Mesenteric fat pad (tissue), 1 donor: Measurements from ENCODE around the gene SDF2. TPM values are rescaled to one million over a fixed set of nuclear protein-coding genes. Genes with fewer than 3 reads are reported as not detected.

Experiments
- DNase-seq: peaks from one replicate; pipeline ENCODE4 v3.0.0-alpha.2; 2020; ENCODE audit warnings: low spot score
- total RNA-seq: library from RNA; stranded (reverse); fragmentation: NEBNext Ultra II Directional; extraction: Animal tissue kit (Norgen Biotek cat#: 25700); gene quantifications from one replicate; pipeline ENCODE4 v1.2.1, GENCODE V29; 2021
- donor health status: DM: yes; HTN: yes; CAD: no.

The SDF2 gene
- total RNA-seq, 1 donor from 2014 or later, result 41.8 TPM

- peak; percentile 43 for DNase-seq
Observed at GRCh38 chr17:28634206-28634865, 27.4 kb downstream of the SDF2 start.

DNA sequence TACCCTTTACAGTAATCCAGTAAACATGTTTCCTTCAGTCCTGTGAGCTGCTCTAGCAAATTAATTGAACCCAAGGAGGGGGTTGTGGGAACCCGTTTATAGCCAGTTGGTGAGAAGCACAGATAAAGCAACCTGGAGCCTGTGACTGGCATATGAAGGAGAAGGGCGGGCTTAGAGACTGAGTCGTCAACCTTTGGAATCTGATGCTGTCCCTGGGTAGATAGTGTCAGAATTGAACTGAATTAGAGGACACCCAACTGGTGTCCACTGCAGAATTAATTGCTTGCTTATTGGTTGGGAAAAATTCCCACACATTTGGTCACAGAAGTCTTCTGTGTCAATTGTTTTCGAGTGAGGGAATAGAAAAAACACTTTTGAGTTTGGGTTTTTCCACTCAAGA, 34.9 kb downstream of the SDF2 start:
- no peak for DNase-seq

GRCh38 chr17:28624148-28624547, 37.6 kb downstream of the SDF2 start:
- peak; percentile 1 for DNase-seq

GRCh38 chr17:28623696-28624095, 38.0 kb downstream of the SDF2 start:
- DNase-seq, result peak; percentile 43

DNA sequence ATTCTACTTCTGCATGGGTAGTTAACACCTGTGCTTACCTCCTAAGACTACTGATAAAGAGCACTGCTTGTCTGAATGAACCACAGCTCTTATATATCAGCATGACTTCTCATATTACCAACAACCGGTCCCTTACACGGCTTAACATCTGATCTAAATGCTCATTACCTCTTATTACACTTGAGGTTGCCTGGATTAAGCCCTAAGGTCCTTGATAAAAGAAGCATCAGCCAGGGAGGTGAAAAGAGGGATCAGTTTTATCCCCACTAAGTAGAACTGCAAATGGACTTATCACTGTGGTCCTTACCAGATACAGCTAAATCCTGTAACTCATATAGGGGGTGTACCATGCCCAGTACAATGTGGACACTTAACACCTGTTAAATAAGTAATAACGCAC, 39.5 kb downstream of the SDF2 start:
- DNase-seq, result no peak

DNA sequence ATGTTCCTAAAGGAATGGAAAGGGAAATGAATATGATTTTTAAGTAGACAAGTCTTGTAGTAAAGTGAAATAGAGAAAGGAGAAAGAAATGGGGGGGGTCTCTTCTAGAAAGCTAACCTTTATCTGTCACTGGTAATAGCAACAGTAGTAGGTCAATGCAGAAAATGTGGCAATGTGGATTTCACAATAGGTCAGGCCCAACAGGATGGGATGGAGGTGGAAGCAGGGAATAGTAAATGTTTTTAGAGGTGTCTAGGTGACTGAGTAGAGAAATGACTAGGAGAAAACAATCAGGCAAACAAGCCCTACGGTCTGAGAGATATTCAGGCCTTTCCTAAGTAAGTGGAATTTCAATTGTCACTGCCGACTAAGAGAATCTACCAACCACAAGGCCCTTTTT, 41.7 kb downstream of the SDF2 start:
- no peak for DNase-seq

- DNase-seq, result no peak
Observed at GRCh38 chr17:28618464-28618863, 43.2 kb downstream of the SDF2 start.

GRCh38 chr17:28616281-28616680, 45.4 kb downstream of the SDF2 start:
- peak; percentile 53 for DNase-seq

DNA sequence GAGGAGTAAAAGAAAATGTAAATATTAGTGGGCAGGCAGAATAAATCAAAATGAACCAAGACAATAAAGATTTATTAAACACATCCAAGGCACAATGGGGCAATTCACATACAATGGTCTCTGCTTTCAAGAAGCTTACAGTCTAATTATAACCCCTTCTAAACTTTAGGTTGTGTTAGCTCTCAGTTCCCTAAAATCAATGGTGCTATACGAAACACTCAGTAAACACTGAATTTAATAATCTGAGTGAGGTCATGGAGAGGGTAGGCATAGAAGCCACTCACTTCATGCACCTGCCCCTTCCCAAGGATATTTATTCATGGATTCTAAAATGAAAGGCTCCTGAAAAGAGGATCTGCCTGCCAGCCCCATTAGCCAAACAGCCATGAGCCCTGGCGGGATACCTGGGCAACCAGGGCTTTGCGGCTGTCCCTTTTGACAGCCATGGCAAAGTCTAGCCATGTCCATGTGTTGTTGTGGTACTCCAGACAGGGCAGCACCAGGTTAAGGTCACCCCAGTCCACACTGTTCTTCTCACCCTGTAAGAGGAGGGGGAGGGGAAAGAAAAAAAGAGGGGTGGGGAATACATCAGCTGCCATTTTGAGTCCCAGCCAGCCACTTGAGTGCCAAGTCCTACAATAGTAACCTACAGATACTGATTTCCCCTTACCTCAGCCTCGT, 46.3 kb downstream of the SDF2 start:
- DNase-seq, result peak; percentile 53

DNA sequence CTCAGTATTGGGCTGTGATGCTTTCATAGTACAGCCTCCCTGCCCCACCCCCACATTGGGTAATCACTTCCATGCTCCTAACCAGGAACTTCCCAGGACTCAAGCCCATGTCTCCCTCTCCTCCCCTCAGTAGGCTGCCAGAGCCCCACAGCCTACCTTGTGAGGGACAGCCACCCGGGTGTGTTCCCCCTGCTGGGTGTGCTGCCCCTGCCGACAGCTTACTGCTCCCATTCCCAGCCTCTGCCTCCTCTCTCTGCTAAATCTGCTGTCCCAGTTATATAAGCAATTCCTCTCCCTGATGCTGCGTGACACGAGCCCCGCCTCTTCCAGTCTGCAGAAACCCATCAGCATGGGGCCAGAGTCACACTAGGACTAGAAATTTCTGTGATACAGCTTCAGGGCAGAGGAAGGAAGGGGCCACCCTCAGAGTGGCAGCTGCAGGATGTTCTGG, 47.8 kb downstream of the SDF2 start, which contains the start of gene RSKR:
Gene RSKR, minus strand, starts transcription at position 255 of the 451 bp plus-strand sequence. Its CDS starts 24 bp downstream, at position 231.
- DNase-seq, result peak; percentile 20

GRCh38 chr17:28612936-28613872, 48.5 kb downstream of the SDF2 start:
- peak; percentile 47 for DNase-seq

DNA sequence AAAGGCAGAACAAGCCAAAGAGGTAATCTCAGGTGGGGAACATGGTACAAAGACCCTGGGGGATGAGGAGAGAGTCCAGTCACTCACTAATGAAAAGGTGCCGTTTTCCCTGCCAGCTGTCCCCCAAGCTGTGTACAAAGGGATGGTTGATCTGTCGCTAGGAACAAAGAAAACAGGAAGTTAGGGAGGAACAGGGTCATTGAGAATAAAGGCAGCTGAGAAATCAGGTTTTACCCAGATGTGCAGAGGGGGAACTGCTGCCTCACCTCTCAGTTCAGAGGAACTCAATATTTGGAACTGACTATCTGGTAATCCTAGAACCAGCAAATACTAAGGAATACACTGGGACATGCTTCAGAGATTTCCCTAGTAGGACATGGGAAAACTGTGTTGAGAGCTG, 49.2 kb downstream of the SDF2 start:
- DNase-seq, result no peak

DNA sequence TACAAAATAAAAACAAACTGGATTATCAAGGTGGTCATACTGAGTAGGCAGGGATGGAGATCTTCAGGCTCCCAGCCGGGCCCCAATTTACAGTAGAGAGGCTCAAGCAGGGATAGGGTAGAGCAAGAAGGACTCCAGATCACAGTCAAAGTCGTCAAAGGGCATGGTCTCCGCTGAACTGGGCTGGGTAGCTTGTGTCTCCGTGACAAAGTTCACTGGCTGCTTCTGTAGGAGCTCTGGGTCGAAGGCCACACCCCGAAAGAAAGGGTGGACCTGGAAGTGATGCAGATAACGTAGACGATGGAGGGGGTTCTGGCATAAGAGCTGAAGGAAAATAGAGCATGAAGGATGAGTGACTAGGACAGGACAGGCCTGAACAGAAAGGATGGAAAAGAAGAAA, 51.3 kb downstream of the SDF2 start:
- peak; percentile 73 for DNase-seq

GRCh38 chr17:28604031-28604430, 57.7 kb downstream of the SDF2 start:
- DNase-seq, result peak; percentile 20

DNA sequence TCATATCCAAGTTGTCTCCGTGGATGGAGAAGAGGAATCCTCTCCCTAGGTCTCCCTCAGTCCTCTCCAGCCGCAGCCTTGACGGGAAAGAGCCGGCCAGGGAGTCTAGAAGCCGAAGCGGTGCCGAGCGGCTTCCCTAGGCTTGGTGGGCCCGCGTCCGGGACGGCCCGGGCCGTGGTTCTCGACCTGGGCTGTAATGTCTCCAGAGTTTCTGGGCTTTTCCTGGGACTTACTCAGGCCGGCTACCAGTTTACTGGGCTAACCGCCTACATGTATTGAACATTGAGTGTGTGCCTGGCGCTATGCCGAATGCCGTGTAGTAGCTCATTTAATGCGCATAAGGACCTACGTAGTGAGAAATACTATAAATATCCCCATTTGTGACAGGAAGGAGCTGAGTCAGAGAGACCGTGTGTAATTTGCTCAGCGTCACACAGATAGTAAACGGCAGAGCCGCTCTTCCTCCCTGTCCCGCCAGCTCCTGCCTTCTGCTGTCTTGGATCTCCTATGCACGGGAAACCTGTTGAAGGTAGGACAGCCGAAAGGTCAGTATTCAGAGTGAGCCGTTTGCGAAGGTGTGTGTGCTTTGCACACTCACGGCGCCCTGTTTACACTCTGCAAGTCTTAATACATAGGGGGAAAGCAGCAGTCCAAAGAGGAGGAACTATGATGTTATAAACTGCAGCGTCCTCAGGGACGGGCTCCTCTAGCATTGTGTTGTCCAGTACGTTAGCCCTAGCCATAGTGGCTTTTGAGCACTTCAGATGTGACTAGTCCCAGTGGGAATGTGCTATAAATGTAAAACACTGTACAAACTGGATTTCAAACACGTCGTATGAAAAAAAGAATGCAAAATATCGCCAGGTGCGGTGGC, 62.2 kb downstream of the SDF2 start:
- peak; percentile 89 for DNase-seq

GRCh38 chr17:28598799-28599310, 62.9 kb downstream of the SDF2 start, which contains the start of gene SPAG5:
TSS of gene SPAG5 (minus strand) at chr17:28599025. CDS start at chr17:28598946, 79 bp downstream.
- peak; percentile 98 for DNase-seq

DNA sequence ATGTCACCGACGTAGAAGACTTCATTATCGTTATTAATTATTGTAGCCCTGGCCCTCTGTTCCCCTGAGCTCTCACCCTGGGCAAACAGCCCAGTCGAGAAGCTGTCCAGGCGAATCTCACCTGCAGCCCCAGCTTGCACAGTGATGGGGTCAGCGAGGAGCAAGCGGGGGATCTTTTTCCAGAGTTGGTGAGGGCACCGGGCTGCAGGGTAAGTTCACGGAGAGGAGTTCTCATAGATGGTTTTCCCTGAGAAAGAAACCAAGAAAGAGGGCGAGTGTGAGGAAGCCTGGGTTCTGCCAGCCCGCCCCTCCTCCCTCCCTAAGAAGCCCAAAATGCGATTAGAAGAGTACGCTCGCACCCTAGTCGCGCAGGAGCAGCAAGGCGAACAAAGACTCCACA, 63.3 kb downstream of the SDF2 start:
- peak; percentile 62 for DNase-seq
